ENCODE data around the gene ELK3. TPM values are rescaled to one million over a fixed set of nuclear protein-coding genes. Genes with fewer than 3 reads are reported as not detected.

ELK3 gene
- total RNA-seq, 2 experiments from 2014 or later = 26.8 to 31.5 TPM

GRCh38 chr12:96225044-96225855 lies 31.1 kb downstream of the ELK3 start:
- Mint-ChIP-seq H3K27ac (peak overlapping the region; percentile 33), H3K4me3 (no peak overlapping the region), H3K36me3 (ENCODE audit: low read depth) (peaks cover 65% of the 10 kb centered on the region), H3K4me1 (ENCODE audit: low read depth) (peaks cover 23% of the 10 kb centered on the region), H3K9me3 (no peaks in the 10 kb centered on the region), H3K27me3 (no peaks in the 10 kb centered on the region)
- Histone ChIP-seq H3K9me3 (ENCODE audit: control insufficient read depth in 1 of 2, insufficient read depth in 1 of 2, low read length in 2 of 2) (no peaks in the 10 kb centered on the region), H3K27ac (ENCODE audit: low read depth in 1 of 2, low read length in 2 of 2) (no peak overlapping the region), H3K4me3 (ENCODE audit: low read length) (no peak overlapping the region), H3K36me3 (ENCODE audit: insufficient read depth, low read length) (peaks cover 71% of the 10 kb centered on the region), H3K4me1 (ENCODE audit: insufficient read depth, low read length) (peaks cover 24% of the 10 kb centered on the region), H3K27me3 (ENCODE audit: control insufficient read depth in 1 of 2, insufficient read depth in 2 of 2, low read length in 2 of 2) (no peaks in the 10 kb centered on the region)
- no peak for DNase-seq
- no peak for TF ChIP-seq CTCF (IDR thresholded peaks at IDR 0.05)
- no peak for ATAC-seq (ENCODE audit: poor library complexity)
- CTCF ChIA-PET = no interaction called here
- POLR2A ChIA-PET = no interaction called here
- intact Hi-C loops (cut with DNase I, micrococcal nuclease) = no loop called here

GRCh38 chr12:96225994-96226399 lies 31.8 kb downstream of the ELK3 start:
- CTCF ChIA-PET = no interaction called here
- ATAC-seq (ENCODE audit: poor library complexity) (no peak), DNase-seq (no peak)
- no peaks in the 10 kb centered on the region for H3K9me3 Mint-ChIP-seq
- Histone ChIP-seq H3K36me3 (ENCODE audit: insufficient read depth, low read length) (peaks cover 76% of the 10 kb centered on the region), H3K27ac (ENCODE audit: low read depth in 1 of 2, low read length in 2 of 2) (no peak overlapping the region), H3K27me3 (ENCODE audit: control insufficient read depth in 1 of 2, insufficient read depth in 2 of 2, low read length in 2 of 2) (no peaks in the 10 kb centered on the region), H3K4me1 (ENCODE audit: insufficient read depth, low read length) (peaks cover 24% of the 10 kb centered on the region), H3K9me3 (ENCODE audit: control insufficient read depth in 1 of 2, insufficient read depth in 1 of 2, low read length in 2 of 2) (no peaks in the 10 kb centered on the region), H3K4me3 (ENCODE audit: low read length) (no peak overlapping the region)
- peaks cover 23% of the 10 kb centered on the region for H3K4me1 Mint-ChIP-seq (ENCODE audit: low read depth)
- H3K27ac Mint-ChIP-seq = peak overlapping the region; percentile 33
- intact Hi-C loops (cut with DNase I, micrococcal nuclease) = no loop called here
- POLR2A ChIA-PET = no interaction called here
- no peak overlapping the region for H3K4me3 Mint-ChIP-seq
- no peaks in the 10 kb centered on the region for H3K27me3 Mint-ChIP-seq
- no peak for TF ChIP-seq CTCF (IDR thresholded peaks at IDR 0.05)
- peaks cover 69% of the 10 kb centered on the region for H3K36me3 Mint-ChIP-seq (ENCODE audit: low read depth)

- ATAC-seq (ENCODE audit: poor library complexity) (no peak), DNase-seq (peak in 1 of 14 experiments; percentile 1)
- peak overlapping the region; percentile 6 for H3K27ac Mint-ChIP-seq
- no peaks in the 10 kb centered on the region for H3K27me3 Mint-ChIP-seq
- peaks cover 26% of the 10 kb centered on the region for H3K4me1 ChIP-seq (ENCODE audit: insufficient read depth, low read length)
- H3K36me3 Mint-ChIP-seq (ENCODE audit: low read depth) = peaks cover 69% of the 10 kb centered on the region
- intact Hi-C loops (cut with DNase I, micrococcal nuclease) = no loop called here
- H3K36me3 ChIP-seq (ENCODE audit: insufficient read depth, low read length) = peaks cover 78% of the 10 kb centered on the region
- H3K4me3 ChIP-seq (ENCODE audit: low read length) = no peak overlapping the region
- POLR2A ChIA-PET = no interaction called here
- no peak overlapping the region for H3K27ac ChIP-seq (ENCODE audit: low read depth in 1 of 2, low read length in 2 of 2)
- H3K4me1 Mint-ChIP-seq (ENCODE audit: low read depth) = peaks cover 23% of the 10 kb centered on the region
- CTCF ChIA-PET = no interaction called here
- H3K9me3 Mint-ChIP-seq = no peaks in the 10 kb centered on the region
- no peak for TF ChIP-seq CTCF (IDR thresholded peaks at IDR 0.05)
- H3K9me3 ChIP-seq (ENCODE audit: control insufficient read depth in 1 of 2, insufficient read depth in 1 of 2, low read length in 2 of 2) = no peaks in the 10 kb centered on the region
- H3K27me3 ChIP-seq (ENCODE audit: control insufficient read depth in 1 of 2, insufficient read depth in 2 of 2, low read length in 2 of 2) = no peaks in the 10 kb centered on the region
- H3K4me3 Mint-ChIP-seq = no peak overlapping the region
Observed at GRCh38 chr12:96226401-96226800, 32.2 kb downstream of the ELK3 start.
